Measurements from ENCODE around the gene CDCA8. TPM values are rescaled to one million over a fixed set of nuclear protein-coding genes. Genes with fewer than 3 reads are reported as not detected.
A peak's percentile ranks its signal among the peaks of the same experiment; 100 is the strongest.

The CDCA8 gene
- total and polyA plus RNA-seq, 2 experiments from 2014 or later, result 31.6 to 37.9 TPM

- peaks cover 10% of the 10 kb centered on the region for H3K27me3 Mint-ChIP-seq (ENCODE audit: insufficient read depth, low read depth, poor library complexity)
- peak; percentile 58 for ATAC-seq
- H3K4me3 Mint-ChIP-seq, result no peak overlapping the region
- TF ChIP-seq CREB1 (CRISPR knock-in tag; IDR thresholded peaks at IDR 0.05; ENCODE audit: low read depth) (no peak), ZNF114 (CRISPR knock-in tag; IDR thresholded peaks at IDR 0.05) (no peak), EZH2 (IDR thresholded peaks at IDR 0.05; ENCODE audit: low read depth, unreplicated experiment) (no peak), ZNF331 (CRISPR knock-in tag; IDR thresholded peaks at IDR 0.05; ENCODE audit: low read depth) (no peak), NANOG (IDR thresholded peaks at IDR 0.05; ENCODE audit: borderline replicate concordance) (no peak), ETS1 (IDR thresholded peaks at IDR 0.05) (no peak), REST (IDR thresholded peaks at IDR 0.05; ENCODE audit: unreplicated experiment) (no peak), STAT1 (IDR thresholded peaks at IDR 0.05; ENCODE audit: unreplicated experiment) (no peak), JUNB (IDR thresholded peaks at IDR 0.05; ENCODE audit: unreplicated experiment) (no peak), EZH2phosphoT487 (IDR thresholded peaks at IDR 0.05; ENCODE audit: unreplicated experiment) (no peak), ZNF462 (CRISPR knock-in tag; IDR thresholded peaks at IDR 0.05) (no peak), CTCF (conservative IDR thresholded peaks at IDR 0.05; ENCODE audit: low read depth in 2 of 2) (no peak), POLR2AphosphoS5 (IDR thresholded peaks at IDR 0.05; ENCODE audit: low read depth) (no peak)
- Histone ChIP-seq H3K27me3 (ENCODE audit: insufficient read depth) (no peaks in the 10 kb centered on the region), H3K27ac (ENCODE audit: low read depth) (no peak overlapping the region), H3K4me3 (no peak overlapping the region), H2AFZ (no peak overlapping the region), H3K79me2 (replicated peaks; ENCODE audit: insufficient read depth) (no peaks in the 10 kb centered on the region), H3K4me1 (ENCODE audit: insufficient read depth) (no peaks in the 10 kb centered on the region), H3K9me2 (ENCODE audit: insufficient read depth) (no peaks in the 10 kb centered on the region), H3K4me2 (no peak overlapping the region), H3K36me3 (ENCODE audit: insufficient read depth) (no peaks in the 10 kb centered on the region), H3F3A (replicated peaks; ENCODE audit: low read depth) (no peaks in the 10 kb centered on the region), H4K20me1 (replicated peaks; ENCODE audit: insufficient read depth) (no peaks in the 10 kb centered on the region)
- H3K4me1 Mint-ChIP-seq, result peaks cover 3% of the 10 kb centered on the region; the same call in 2 of the 3 replicates
- no peak for DNase-seq (ENCODE audit: low spot score)
- H3K36me3 Mint-ChIP-seq (ENCODE audit: low read depth), result no peaks in the 10 kb centered on the region
- H3K27ac Mint-ChIP-seq, result no peak overlapping the region
- no peaks in the 10 kb centered on the region for H3K9me3 Mint-ChIP-seq
Observed at GRCh38 chr1:37650173-37650572, 42.1 kb upstream of the CDCA8 start.
